Endothelial cell of umbilical vein (primary cell): ENCODE results near the gene PDCD2.

Source experiments
- EZH2 ChIP-seq: IDR thresholded peaks from 2 replicates; pipeline ENCODE4 v1.6.1; 2012; ENCODE audit warnings: borderline replicate concordance, low read depth, mild to moderate bottlenecking, moderate library complexity, low read length, inconsistent platforms; ENCODE audit not compliant: severe bottlenecking
- GATA2 ChIP-seq: IDR thresholded peaks from 2 replicates; pipeline ENCODE4 v1.7.0; 2011; ENCODE audit warnings: low read depth, mild to moderate bottlenecking, moderate library complexity, mixed read lengths, low read length; ENCODE audit not compliant: insufficient read length, insufficient read depth
- POLR2A ChIP-seq: IDR thresholded peaks from 2 replicates; pipeline ENCODE4 v1.6.1; 2012; ENCODE audit warnings: low read depth, mild to moderate bottlenecking, control low read depth, low read length
- POLR2AphosphoS5 ChIP-seq: IDR thresholded peaks from 2 replicates; pipeline ENCODE4 v1.6.1; 2012; ENCODE audit warnings: low read depth, mild to moderate bottlenecking, control low read depth, low read length, moderate library complexity; ENCODE audit not compliant: insufficient read depth
- TF ChIP-seq, protein P1 (sequence below): IDR thresholded peaks from 2 replicates; pipeline ENCODE4 v1.6.1; 2011; ENCODE audit not compliant: insufficient read depth, insufficient read length
- TF ChIP-seq, protein P2 (sequence below), 2 donors: IDR thresholded peaks; 1 replicate in 1 of 2; 2 replicates in 1 of 2; pipeline ENCODE4 v1.5.1; 2011; ENCODE audit warnings: low read length in 2 of 2, mild to moderate bottlenecking in 2 of 2, moderate library complexity in 2 of 2, control low read depth in 1 of 2, inconsistent platforms in 1 of 2, low read depth in 1 of 2; ENCODE audit not compliant: insufficient read depth in 1 of 2; ENCODE audit errors: extremely low read depth in 1 of 2

DNA sequence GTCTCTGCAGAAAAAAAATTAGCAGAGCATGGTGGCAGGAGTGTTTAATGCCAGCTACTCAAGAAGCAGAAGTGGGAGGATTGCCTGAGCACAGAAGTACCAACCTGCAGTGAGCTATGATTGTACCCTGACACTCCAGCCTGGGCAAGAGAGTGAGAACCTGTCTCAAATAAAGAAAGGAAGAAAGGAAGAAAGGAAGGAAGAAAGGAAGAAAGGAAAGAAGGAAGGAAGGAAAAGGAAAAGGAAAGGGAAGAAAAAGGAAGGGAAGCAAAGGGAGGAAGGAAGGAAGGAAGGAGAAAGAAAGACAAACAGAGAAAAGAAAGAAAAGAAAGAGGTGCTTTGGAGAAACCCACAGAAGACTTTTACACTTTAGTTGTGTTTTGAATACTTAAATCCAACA, 12.8 kb upstream of the PDCD2 start:
- TF ChIP-seq GATA2 (no peak), POLR2A (no peak), POLR2AphosphoS5 (no peak), EZH2 (no peak)
- TF ChIP-seq, protein P1, sequence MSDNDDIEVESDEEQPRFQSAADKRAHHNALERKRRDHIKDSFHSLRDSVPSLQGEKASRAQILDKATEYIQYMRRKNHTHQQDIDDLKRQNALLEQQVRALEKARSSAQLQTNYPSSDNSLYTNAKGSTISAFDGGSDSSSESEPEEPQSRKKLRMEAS = no peak
- TF ChIP-seq, protein P2, sequence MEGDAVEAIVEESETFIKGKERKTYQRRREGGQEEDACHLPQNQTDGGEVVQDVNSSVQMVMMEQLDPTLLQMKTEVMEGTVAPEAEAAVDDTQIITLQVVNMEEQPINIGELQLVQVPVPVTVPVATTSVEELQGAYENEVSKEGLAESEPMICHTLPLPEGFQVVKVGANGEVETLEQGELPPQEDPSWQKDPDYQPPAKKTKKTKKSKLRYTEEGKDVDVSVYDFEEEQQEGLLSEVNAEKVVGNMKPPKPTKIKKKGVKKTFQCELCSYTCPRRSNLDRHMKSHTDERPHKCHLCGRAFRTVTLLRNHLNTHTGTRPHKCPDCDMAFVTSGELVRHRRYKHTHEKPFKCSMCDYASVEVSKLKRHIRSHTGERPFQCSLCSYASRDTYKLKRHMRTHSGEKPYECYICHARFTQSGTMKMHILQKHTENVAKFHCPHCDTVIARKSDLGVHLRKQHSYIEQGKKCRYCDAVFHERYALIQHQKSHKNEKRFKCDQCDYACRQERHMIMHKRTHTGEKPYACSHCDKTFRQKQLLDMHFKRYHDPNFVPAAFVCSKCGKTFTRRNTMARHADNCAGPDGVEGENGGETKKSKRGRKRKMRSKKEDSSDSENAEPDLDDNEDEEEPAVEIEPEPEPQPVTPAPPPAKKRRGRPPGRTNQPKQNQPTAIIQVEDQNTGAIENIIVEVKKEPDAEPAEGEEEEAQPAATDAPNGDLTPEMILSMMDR (IDR thresholded peaks at IDR 0.05; ENCODE audit: extremely low read depth in 1 of 2, insufficient read depth in 1 of 2, low read depth in 1 of 2, low read length in 2 of 2) = no peak
